HG03354 (cell line): Measurements from ENCODE around the gene FAM171A1.

ENCODE experiments used
- ATAC-seq: cut with Tn5 transposase; IDR thresholded peaks from one replicate; pipeline ENCODE4 v1.9.1; 2021; ENCODE audit warnings: mild to moderate bottlenecking; ENCODE audit not compliant: unreplicated experiment, poor library complexity, severe bottlenecking

The FAM171A1 gene

DNA sequence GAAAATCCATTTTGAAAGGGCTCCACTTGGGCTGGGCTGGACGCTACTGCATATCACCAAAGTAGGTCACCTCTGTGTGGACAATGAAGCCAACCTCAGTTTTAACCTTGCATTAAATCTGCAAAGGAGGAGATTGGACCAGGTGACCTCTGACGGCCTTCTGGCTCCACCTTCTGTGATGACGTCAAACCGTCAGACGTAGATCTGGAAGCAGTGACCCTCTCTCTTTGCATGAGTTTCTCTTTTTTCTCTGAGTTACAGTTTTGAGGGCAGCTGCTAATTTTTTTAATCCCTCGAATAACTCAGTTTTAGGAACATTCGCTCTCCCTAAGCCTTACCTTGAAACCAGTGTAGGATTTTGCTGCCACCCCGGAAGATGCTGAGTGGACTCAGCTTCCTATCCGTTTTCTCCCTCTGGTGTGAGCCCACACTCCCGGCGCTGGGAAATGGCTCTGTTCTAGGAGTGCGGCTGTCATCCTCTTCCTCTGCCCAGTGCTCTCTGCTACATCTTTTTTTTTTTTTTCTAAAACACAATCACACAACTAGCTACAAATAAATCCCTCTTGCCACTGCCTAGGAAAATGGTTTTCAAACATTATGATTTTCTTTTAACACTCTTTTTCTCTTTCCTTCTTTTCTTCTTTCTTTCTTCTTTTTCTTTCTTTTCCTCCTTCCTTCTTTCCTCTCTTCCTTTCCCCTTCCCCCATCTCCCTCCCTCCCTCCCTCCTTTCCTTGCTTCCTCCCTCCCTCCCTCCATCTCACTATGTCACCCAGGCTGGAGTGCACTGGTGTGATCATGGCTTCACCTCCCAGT lies 174.9 kb downstream of the FAM171A1 start:
- ATAC-seq: no peak

DNA sequence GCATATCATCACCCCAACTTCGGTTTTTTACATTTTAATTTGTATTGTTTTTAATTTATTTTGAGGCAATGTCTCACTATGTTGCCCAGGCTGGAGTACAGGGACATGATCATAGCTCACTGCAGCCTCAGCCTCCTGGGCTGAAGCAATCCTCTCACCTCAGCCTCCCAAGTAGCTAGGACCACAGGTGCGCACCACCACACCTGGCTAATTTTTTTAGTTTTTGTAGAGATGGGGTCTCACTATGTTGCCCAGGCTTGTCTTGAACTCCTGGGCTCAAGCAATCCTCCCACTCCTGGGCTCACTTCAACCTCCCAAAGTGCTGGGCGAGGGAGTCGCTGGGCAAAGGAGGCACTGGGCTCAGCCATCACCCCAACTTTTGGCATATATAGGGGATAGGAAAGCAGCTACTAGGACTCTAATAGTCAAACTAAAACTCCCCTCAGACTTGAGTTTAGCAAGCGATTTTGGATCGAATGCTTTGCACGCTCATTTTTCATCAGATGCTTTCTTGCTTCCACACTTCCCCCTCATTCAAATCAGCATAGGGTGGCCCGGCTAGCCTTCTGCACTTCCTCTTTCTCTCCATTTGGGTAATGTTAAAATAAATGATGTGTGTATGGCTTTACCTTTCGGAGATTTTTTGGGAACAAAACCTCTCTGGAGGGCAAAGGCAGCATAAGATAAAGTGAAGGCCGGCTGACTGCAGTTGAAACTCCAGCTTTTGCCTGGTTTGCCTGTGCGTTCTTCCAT lies 181.8 kb downstream of the FAM171A1 start:
- no peak for ATAC-seq

DNA sequence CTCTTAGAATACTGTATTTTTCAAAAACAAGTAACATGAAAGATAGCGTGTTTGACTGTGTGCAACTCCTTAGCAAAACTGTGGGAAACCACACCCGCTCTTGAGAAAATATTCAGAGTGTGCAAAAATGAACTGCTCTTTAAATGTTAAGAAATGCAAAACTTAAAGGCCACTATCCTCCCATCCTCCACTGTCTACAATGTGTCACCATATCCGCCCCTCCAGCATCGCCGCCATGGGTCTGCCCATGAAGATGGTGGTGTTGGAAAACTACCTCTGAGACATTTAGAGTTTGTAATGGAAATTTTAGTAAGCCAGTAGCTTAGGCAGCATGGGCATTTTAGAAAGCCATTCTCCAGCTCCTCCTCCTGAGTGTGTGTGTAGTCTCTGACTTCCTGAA lies 182.5 kb downstream of the FAM171A1 start:
- no peak for ATAC-seq

DNA sequence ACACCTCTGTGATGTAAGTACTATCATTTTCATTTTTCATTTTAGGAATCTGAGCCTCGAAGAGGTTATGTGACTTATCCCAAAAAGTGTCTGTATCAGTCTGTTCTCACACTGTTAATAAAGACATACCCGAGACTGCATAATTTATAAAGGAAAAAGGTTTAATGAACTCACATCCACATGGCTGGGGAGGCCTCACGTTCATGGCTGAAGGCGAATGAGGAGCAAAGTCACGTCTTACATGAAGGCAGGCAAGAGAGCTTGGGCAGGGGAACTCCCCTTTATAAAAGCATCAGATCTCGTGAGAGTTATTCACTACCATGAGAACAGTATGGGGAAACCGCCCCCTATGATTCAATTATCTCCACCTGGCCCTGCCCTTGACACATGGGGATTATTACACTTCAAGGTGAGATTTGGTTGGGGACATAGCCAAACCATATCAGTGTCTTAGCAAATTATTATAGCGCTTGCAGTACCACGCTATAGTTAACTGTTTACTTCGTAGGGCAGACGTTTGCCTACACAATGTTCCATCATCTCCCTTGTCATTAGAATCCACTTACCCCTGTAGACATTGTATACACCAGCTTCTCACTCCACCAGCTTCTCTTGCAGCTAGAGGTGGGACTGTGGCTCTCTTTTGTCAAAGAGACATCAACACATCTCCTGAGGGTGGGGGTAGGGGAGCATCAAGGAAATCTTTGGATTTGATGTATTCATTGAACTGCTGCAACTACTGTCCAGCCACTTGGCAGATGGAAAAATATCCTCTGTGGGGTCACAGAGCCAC lies 187.2 kb downstream of the FAM171A1 start:
- no peak for ATAC-seq

DNA sequence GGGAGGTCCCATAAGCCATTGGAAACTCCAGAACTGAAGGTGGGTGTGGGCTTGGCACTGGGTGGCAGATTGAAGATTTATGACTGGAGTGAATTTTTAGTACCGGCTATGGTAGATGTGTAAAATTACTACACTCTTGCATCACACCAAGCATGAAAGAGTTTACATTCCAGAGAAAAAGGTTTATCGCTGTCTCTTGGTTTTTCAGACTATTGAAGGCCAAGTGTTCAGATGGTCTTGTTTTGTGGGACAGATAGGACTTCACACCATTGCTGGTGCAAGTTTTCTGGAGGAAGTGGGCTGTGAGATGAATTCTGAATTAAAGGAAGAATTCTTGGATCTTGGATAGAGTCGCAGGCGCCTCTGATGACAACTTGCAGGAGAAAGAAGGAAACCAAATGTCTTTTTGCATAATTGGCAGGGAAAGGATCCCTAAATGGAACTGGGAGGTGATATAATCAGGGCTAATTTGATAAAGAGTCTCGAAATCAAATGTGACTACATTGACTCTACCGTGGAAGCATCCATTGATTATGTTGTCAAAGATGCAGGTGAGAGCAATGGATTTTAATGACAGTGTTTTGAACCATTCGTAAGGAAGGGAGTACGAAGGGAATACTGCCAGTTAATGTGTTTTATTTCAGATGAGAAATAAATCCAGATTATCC lies 188.4 kb downstream of the FAM171A1 start:
- no peak for ATAC-seq

DNA sequence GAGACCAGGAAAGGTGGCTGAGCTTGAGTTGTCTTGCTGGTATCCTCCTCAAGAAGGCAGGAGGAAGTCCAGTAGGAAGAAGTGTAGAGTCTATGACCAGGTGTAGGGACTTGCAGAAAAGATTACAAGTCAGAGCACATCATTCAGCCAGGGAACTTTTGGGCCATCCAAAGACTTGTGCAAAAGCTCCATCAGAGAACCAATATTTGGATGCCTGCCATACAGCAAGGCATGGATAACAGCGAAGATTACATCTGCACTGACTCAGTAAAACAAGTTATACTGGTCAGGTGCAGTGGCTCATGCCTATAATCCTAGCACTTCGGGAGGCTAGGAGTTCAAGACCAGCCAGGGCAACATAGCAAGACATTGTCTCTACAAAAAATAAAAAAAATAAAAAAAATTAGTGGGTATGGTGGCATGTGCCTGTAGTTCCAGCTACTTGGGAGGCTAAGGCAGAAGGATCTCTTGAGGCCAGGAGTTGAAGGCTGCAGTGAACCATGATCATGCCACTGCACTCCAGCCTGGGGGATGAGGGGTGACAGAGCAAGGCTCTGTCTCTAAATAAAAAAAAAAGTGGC lies 189.4 kb downstream of the FAM171A1 start:
- ATAC-seq: no peak

DNA sequence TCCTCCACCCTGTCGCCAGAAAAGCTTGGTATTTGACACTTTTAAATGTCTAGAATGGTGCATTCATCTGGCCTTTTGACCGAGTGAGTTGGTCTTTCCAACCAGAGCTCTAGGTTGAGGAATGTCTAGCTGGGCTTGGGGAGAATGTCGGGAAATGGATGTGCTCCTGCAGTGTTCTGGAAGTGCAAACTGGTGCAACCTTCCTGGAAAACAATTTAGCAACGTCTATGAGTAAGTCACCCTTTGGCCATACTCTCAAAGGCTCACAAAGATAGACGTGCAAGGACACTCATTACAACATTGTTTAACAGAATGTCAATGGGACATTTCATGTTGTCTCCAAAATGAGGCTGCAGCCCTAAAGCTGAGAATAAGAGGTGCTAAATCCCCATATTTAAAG lies 190.4 kb downstream of the FAM171A1 start:
- ATAC-seq: no peak

DNA sequence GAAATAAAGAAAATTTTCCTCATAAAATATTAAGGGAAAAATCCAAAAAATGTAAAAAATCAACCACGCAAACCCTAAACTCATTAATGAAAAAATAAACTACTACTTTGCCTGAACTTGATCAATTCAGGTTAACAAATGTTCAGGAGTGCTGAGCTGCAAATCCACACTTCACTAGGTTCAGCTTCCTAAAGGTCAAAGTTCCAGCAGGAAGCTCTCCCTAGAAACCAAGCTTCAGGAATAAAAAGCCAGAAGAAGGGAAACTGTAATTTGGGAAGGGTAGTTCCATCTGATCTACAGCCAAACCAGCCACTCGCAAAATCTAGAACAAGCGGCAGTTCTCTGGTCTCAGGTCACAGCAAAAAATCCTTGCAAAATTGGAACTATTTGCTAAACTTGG lies 194.8 kb downstream of the FAM171A1 start:
- no peak for ATAC-seq

DNA sequence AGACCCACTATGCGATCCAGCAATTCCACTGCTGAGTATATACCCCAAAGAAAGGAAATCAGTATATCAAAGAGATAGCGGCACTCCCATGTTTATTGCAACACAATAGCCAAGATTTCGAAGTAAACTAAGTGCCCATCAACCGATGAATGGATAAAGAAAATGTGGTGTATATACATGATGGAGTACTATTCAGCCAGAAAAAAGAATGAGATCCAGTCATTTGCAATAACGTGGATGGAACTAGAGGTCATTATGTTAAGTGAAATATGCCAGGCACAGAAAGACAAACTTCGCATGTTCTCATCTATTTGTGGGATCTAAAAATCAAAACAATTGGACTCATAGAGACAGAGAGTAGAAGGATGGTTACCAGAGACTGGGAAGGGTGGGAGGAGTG lies 195.5 kb downstream of the FAM171A1 start:
- no peak for ATAC-seq

DNA sequence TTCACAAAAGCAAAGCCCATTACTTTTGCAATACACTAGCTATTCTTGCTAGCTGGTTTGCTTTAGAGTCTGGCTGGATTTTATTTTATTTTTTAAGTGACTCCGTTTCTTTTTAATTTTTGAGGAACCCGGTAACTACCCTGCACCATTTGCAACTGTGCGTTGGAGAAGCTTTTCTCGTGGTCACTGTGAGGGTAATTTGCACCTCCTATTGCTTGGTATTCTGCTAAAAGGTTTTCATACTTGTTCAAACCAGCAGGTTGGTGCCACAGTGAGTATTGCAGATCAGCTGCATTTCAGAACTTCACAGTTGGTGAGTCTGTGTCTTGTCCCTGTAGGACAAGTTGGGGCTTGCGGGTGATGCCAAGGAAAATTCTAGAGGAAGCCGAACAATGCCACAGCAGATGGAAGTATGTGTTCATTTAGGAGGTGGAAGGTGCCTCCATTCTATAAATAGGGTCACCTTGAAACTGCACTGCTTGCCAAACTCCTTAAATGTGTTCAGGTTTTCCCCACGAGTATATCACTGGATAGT lies 198.7 kb downstream of the FAM171A1 start:
- ATAC-seq: no peak

DNA sequence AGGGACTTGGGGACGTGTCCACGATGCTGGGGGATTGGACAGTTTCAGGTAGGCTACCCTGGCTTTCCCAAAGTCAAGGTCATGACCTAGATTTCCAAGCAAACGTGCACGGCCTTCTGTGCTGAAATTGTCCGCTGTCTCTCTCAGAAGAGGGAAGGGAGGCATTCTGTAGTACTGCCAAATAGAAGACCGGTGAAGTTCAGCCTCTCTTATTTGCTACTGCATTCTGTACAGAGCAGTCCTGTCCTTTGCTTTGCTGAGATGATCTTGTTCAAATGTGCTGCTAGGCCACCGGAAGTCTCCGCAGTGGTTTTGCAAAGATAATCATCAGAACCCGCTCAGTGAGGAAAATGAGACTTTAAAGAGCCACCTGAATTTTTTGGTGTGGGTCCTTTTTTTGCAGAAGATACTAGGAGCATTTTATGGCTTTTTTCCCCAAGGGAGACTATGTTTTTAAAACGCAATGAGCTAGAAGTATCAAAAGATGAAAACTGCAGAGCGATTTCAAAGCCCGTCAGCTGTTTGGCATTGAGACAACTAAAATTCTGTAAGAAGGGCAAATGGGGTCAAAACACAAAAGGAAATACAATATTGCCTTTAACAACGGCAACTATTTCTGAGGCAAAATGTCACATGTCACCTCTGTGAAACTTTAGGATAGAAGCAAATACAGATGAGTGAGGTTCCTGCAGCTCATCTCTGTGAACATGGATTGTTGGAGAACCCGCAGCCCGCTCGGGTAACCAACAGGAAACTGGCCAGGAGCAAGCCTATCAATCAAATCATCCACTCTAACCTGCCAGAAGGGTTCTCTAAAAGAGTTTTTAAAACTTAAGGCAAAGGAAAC lies 201.3 kb downstream of the FAM171A1 start:
- ATAC-seq: no peak

DNA sequence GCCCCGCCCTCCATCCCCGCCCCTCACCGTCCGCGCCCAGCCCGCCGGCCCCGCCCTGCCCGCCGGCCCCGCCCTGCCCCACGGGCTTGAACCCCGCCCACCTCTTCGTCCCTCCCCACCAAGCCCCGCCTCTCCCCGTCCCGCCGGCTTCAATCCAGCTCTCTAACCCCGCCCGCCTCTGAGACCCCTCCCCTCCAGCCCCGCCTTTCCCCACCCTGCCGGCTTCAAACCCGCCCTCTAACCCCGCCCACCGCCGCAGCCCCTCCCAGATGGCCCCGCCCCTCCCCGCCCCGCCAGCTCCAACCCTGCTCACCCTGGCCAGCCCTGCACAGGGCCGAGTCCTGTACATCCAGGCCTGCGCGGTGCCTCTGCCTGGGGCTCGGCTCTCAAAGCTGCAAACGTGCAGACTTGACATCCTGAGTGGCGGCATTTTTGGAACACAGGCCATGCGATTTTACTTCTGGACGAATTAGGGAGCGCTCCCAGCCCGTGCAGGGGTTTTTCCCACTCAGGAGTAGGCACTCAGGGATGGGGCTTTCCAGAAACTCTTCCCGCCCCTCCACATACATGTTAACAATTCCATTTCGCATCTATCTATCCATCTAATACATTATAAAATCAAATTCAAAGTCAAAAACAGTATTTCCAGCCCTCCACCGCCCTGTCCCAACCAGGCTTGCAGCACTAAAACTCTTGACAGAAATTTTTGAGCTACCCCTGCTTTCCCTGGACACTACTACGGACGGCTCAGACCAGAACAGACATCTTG lies 202.1 kb downstream of the FAM171A1 start:
- peak; percentile 35 for ATAC-seq

DNA sequence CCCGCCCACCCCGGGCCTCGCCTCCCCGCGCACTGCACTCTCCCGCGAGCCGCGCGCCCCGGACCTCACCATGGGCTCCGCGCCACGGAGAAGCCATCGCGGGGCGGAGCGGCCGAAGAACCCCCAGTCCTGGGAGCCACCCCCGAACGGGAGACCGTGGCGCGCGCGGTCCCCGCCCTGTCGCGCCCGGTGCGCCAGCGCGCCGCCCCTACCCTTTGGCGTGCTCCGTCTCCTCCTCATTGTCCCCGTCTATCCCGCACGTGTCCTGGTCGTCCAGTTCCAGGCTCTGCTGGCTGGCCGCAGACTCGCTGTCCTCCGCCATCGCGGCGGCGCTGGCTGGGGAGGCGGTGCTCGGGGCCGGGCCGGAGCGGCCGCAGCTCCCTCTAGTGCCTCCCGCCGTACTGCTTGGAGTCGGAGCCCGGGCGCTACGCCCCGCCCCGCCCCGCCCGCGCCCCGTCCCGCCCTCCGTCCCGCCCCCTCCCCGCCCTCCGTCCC lies 202.8 kb downstream of the FAM171A1 start, which contains the start of gene NMT2:
Gene NMT2, minus strand, starts transcription at position 403 of the 495 bp plus-strand sequence. Its CDS starts 81 bp downstream, at position 322.
- ATAC-seq: peak; percentile 86

DNA sequence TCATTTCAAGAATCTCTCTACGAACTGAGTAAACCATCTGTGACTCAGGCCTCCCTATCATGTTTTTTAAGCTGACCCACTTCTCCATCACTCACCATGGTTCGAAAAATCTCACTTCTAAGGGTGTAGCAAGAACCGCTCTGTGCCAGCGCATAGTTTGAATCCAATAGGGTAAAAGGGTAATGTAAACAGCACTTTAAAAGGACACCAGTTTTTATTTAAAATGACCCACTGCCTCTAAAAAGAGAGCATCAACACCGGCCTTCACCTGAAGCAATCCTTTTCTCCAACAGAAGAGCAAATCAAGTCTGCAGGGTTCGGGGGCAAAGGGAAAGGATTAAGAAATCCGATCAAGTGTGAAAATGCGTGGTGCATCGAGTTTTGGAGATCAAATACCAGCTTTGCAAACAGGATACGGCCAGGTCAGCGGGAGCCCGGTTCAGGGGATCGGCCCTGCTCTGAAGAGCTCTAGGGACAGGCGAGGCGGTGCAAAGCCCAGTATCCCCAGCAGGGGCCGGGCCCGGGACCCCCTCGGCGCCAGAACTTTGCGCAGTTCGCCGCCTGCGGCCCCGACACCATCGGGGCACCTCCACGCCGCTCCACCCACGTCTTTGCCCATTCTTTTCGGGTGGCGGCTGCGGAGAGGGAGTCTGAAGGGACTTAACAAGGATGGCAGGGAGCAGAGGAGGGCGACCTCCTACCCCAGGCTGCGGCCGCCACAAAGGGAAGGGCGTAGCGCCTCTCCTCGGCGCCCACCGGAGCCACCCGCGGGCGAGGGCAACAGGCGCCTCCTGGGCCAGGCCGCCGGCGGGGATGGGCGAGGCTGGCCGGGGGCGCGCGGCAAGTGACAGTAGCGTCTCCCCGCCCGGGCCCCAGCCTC lies 203.4 kb downstream of the FAM171A1 start:
- peak; percentile 62 for ATAC-seq

DNA sequence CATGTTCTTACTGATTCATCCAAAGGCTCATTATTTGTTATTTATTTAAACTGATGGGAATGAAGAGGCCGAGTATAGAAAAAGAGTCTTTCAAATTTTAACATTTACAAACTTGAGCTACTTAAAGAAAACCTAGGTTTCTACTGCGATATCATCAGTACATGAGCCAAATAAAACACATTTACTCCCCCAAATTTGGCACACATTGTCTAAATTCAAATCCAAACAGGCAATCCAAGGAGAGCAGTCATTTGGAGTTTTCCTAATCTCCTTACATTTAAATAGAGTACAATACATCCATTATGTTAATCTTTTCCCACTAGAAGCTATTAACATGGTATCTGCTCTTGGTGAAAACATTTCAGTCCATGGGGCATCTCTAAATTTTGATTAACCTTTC lies 204.8 kb downstream of the FAM171A1 start:
- no peak for ATAC-seq

DNA sequence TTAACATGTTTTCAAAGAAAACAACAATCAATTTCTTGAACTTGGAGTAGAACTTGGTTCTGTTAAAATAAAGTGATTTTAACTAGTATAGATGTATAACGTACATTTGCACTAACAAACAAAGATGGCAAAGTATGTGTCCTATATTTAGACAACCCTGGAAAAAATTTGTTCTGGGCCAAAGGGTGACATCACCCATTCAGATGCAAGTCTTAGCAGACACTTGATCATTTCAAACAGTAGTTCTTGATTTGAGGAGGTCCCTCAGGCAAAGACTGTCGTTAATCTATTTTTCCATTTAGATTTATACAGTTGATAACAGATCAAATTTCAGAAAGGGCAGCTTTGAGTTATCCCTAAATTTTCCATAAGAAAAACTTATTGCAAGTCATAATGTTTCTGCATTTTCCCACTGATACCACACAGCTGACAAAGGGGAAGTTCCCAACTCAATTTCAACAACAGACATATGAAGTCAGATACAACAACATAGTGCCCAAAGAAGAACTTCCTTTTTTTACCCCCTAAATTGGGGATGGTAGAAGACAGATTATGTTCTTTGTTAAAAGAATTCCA lies 207.7 kb downstream of the FAM171A1 start:
- no peak for ATAC-seq
